Measurements from ENCODE around the gene ACOT7.
"Not testable (repeated sequence)": the region's sequence is repeated elsewhere in the genome, so short reads cannot be mapped to it uniquely, and the experiment has no call there.

ACOT7 gene

GRCh38 chr1:6365047-6365446 is 28.5 kb downstream of the ACOT7 start:
- DNase-seq (ENCODE audit: low read depth in 4 of 4, low spot score in 1 of 4), result no peak

- DNase-seq (ENCODE audit: low read depth in 4 of 4, low spot score in 1 of 4), result not testable (repeated sequence)
Observed at GRCh38 chr1:6363085-6363884, 30.3 kb downstream of the ACOT7 start.

- DNase-seq (ENCODE audit: low read depth in 4 of 4, low spot score in 1 of 4), result no peak
Observed at GRCh38 chr1:6361124-6361775, 32.3 kb downstream of the ACOT7 start.

- DNase-seq (ENCODE audit: low read depth in 4 of 4, low spot score in 1 of 4), result no peak
Observed at GRCh38 chr1:6360517-6361070, 33.0 kb downstream of the ACOT7 start.

- no peak for DNase-seq (ENCODE audit: low read depth in 4 of 4, low spot score in 1 of 4)
Observed at GRCh38 chr1:6360117-6360496, 33.5 kb downstream of the ACOT7 start.

- DNase-seq (ENCODE audit: low read depth in 4 of 4, low spot score in 1 of 4), result no peak
Observed at GRCh38 chr1:6359216-6360116, 34.1 kb downstream of the ACOT7 start.

- DNase-seq (ENCODE audit: low read depth in 4 of 4, low spot score in 1 of 4), result no peak
Observed at GRCh38 chr1:6358757-6359201, 34.8 kb downstream of the ACOT7 start.

- no peak for DNase-seq (ENCODE audit: low read depth in 4 of 4, low spot score in 1 of 4)
Observed at GRCh38 chr1:6358144-6358624, 35.4 kb downstream of the ACOT7 start.

GRCh38 chr1:6357243-6357936 is 36.2 kb downstream of the ACOT7 start:
- no peak for DNase-seq (ENCODE audit: low read depth in 4 of 4, low spot score in 1 of 4)

- no peak for DNase-seq (ENCODE audit: low read depth in 4 of 4, low spot score in 1 of 4)
Observed at GRCh38 chr1:6355621-6356020, 37.9 kb downstream of the ACOT7 start.

GRCh38 chr1:6354659-6355317 is 38.8 kb downstream of the ACOT7 start:
- no peak for DNase-seq (ENCODE audit: low read depth in 4 of 4, low spot score in 1 of 4)

- no peak for DNase-seq (ENCODE audit: low read depth in 4 of 4, low spot score in 1 of 4)
Observed at GRCh38 chr1:6353955-6354658, 39.5 kb downstream of the ACOT7 start.

- DNase-seq (ENCODE audit: low read depth in 4 of 4, low spot score in 1 of 4), result no peak
Observed at GRCh38 chr1:6353619-6353954, 40.0 kb downstream of the ACOT7 start.

- DNase-seq (ENCODE audit: low read depth in 4 of 4, low spot score in 1 of 4), result no peak
Observed at GRCh38 chr1:6352138-6352563, 41.4 kb downstream of the ACOT7 start.

- DNase-seq (ENCODE audit: low read depth in 4 of 4, low spot score in 1 of 4), result no peak
Observed at GRCh38 chr1:6351480-6352137, 42.0 kb downstream of the ACOT7 start.

- DNase-seq (ENCODE audit: low read depth in 4 of 4, low spot score in 1 of 4), result no peak
Observed at GRCh38 chr1:6350416-6351088, 43.0 kb downstream of the ACOT7 start.

- no peak for DNase-seq (ENCODE audit: low read depth in 4 of 4, low spot score in 1 of 4)
Observed at GRCh38 chr1:6349254-6349943, 44.2 kb downstream of the ACOT7 start.
